GM19239 (cell line): ENCODE data around the gene NRBF2.

ENCODE experiments used
- DNase-seq: peaks from one replicate; pipeline ENCODE4 v3.0.0; 2011; ENCODE audit warnings: low spot score; ENCODE audit not compliant: insufficient read length
- FAIRE-seq: peaks from 2 replicates; lab custom pipeline; 2011; peaks lifted over from hg19 to GRCh38; lab: Jason Lieb, UNC

The NRBF2 gene

DNA sequence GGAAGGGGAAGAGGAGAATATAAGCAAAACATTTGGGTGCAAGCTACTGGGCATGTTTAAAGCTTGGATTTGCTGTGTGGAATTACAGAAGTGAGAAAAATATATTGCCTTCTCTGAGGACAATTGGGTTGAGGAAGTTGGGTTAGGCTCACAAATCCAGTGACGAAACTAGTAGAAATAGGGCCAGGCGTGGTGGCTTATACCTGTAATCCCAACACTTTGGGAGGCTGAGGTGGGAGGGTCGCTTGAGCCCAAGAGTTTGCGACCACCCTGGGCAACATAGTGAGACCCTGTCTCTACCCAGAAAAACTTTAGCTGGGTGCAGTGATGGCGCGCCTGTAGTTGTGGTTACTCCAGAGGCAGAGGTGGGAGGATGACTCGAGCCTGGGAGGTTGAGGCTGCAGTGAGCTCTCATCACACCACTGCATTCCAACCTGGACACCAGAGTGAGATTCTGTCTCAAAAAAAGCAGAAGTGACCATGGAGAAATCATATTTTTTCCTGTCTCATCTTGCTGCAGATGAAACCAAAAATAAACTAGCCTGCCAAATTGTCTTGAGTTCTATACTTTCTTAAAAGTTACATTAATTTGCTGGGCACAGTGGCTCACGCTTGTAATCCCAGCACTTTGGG is 22.4 kb downstream of the NRBF2 start:
- FAIRE-seq: no peak
- no peak for DNase-seq

DNA sequence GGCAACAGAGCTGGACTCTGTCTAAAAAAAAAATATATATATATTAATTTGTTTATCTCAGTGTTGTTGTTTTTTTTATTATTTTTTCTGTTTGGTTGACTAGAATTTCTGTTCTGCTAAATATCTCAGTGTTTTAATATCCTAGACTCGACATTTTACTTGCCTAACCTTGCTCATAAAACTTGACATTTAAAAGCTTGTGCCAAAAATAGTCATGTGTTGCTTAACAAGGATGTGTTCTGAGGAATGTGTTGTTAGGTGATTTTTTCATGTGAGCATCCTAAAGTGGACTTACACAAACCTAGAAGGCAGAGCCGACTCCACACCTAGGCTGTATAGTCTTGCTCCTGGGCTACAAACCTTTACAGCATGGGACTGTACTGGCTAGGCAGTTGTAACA is 23.1 kb downstream of the NRBF2 start:
- DNase-seq (no peak), FAIRE-seq (no peak)

DNA sequence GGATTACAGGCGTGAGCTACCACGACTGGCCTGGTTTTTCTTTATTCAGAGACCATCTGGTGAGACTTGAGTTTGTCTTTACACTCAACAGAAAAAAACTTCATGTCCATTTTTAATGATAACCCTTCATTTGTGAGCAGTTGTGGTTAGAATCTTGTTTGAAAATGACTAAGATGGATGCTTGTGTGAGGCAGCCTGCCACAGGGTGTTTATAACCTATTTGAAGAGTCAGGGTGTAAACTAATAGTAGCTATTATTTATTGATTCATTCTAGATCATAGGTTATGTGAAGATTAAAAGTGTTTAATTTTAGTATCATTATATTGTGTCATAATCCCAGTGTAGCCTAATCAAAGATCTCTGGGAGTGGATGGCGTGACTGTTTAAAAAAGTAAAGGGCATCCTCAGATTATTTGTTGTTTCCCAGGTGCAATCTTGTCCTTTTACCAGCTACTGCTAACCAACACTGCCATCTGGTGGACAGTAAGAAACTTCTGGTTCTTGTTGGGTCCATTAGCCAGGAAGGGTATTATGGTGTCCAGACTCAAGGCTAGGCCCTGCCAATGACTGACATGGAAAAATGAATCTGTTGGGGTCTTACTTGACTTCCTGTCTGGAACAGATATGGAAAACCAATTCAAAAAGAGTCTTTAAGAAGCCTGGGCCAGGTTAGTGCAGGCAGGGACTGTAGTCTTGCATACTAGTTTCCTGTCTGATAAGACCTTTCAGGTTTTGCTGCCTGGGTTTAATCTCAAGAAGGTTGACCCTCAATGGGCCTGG is 24.9 kb downstream of the NRBF2 start:
- peak; percentile 92 for FAIRE-seq

DNA sequence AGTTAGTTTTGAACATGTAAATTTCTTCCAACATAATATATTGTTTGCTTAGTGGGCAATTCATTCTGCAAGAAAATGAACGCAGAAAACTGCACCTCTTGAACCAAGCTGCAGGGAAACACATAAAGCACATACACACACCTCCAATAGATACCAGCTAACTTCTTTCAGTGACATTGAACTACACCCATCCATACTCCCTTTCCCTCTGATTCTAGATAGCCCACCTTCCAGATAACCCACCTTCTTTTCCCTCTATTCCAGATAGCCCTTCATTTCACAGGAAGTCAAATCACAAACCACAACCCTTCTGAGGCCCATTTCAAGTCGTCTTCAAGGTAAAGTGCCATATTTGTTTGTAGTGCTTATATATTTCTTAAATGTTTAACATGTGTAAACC is 28.5 kb downstream of the NRBF2 start:
- DNase-seq (no peak), FAIRE-seq (no peak)

More for the DNA sequence above, 24.9 kb downstream of the NRBF2 start:
- DNase-seq: peak; percentile 44

DNA sequence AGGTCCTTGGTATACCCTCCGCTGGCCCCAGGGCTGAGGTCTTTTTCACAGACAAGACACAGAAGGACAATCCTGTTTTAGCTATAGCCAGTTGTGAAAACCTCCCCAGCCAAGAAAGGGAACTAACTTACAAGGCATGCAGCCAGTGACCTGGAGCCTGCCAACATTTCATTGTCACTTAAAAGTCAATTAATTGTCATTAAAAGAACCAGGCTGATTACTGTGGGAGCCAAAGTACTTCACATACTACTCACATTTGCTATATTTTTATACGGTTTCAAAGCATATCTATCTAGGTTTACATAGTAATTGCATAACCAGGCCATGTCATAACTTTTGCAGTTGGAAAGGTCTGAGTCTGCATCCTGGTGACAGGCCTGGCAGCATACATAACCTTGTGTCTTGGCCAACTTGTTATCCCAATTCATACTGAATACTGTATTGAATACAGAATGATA is 31.1 kb downstream of the NRBF2 start:
- FAIRE-seq (no peak), DNase-seq (no peak)

DNA sequence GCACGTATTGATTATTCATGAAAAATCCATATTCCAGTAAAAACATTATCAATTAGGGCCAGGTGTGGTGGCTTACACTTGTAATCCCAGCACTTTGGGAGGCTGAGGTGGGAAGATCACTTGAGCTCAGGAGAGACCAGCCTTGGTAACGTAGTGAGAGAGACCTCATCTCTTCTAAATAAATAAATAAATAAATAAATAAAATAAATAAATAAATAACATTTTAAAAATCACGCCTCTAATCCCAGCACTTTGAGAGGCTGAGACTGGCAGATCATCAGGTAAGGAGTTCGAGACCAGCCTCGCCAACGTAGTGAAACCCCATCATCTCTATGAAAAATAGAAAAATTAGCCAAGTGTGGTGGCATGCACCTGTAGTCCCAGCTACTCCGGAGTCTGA is 32.1 kb downstream of the NRBF2 start:
- no peak for DNase-seq
- no peak for FAIRE-seq

DNA sequence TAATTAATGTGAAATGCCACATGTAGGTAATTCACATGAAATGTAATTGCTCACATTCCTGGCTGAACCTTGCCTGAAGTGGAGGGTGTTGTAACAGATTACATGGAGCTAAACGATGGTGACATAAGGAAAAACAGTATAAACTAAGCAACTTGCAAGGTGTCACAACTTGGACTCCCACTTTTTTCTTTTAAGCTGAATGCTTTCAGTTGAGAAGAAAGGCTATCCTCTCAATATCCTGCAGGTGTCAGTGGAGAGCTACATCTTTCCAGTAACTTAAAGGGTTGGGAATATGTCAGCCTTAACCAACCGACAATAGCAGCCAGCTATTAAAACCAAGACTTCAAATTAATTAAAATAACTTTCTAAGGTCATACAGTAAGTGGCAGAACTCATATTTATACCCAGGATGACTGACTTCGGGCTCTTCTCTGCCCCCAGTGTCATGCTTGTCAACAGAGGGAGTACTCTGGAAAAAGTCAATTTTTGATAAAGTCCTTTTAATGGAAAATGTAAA is 33.7 kb downstream of the NRBF2 start:
- FAIRE-seq: peak; percentile 98
- DNase-seq: peak; percentile 16

DNA sequence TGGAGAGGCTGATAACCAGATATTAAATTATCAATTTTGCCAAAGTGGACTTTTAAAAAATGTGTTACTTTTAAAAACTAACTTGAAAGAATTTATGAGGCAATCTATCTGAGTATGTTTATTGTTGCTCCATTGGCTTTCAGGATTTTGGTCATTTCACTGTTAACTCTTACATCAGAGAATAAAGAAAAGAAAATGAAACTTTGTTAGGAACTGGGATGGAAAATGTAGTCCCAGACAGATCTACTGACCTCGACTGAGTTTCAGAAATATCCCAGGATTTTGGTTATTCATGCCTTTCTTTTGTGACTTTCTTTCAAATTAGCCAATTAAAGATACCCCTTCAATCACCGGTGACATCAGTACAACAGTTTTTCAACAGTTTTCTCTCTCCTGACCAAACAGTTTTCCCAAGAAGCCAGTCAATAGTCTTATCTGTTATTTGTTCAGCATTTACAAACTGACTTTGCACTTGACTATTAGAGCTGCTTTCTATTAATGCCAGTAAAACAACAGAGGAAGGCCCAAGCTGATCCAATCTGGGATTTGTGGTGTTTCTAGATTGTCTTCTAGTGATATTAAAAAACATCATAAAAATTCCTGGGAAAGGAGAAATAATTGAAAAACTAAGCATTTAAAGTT is 35.8 kb downstream of the NRBF2 start:
- DNase-seq (no peak), FAIRE-seq (peak; percentile 28)

DNA sequence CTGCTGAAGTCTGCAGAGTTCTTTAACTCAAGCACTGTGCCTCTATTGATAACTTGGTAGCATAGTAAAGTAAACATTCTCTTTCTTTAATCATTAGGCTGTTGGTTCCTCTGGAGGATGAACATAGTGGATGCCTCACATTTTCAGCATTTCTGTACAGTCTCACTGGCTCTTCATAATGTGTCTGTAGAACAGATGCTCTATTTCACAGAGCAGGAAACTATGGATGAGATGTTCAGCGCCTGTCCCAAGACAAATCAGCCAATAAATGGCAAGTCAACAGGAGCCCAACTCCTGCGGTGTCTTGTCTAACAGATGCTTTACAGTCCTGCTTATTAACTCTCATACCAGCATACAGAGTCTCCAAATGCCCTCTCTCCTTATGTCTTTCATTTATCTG is 36.5 kb downstream of the NRBF2 start:
- DNase-seq (no peak), FAIRE-seq (no peak)

DNA sequence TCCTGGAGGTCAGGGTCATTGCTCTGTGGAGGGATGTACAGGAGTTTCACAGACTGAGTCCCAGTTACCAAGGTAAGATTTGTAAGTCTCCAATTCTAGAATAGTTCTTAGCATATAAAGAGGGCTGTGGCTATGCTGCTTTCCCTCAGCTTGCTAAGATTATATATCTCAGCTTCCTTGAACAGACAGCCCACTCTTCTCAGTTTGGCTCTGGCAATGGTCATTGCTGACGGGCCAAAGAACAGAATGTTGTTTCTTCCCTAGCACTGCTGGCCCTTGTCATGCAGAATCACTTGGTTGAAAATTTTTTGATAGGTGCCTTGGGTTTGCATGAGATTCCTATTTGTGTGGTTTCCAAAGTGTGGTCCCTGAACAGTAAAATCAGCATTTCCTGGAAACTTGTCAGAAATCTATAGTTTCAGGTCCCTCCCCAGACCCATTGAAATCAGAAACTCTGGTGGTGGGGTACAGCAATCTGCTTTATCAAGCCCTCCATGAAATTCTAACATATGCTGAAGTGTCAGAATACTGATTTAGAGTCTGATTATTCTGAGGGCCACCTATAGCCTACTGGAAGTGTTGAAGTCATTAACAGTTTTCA is 38.2 kb downstream of the NRBF2 start:
- no peak for DNase-seq

DNA sequence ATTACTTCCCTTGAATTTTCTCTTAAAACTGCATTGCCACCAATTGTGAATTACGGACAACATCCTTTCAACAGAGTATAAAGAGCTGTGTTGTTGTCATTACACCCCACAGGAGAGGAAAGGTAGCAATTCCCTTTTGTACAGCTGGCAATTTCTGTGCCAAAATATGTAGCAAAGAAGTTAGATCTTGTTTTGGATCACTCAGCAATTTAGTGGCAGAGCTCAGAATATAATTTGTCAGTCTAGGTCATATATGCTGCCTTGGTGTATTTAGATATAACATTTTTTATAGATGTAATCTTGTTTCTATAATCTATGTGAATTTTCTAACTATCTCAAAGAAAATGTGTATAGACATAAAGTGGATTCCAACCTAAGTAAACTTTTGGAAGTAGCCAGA is 38.8 kb downstream of the NRBF2 start:
- FAIRE-seq (peak; percentile 76), DNase-seq (no peak)

More for the DNA sequence above, 38.2 kb downstream of the NRBF2 start:
- FAIRE-seq: no peak

DNA sequence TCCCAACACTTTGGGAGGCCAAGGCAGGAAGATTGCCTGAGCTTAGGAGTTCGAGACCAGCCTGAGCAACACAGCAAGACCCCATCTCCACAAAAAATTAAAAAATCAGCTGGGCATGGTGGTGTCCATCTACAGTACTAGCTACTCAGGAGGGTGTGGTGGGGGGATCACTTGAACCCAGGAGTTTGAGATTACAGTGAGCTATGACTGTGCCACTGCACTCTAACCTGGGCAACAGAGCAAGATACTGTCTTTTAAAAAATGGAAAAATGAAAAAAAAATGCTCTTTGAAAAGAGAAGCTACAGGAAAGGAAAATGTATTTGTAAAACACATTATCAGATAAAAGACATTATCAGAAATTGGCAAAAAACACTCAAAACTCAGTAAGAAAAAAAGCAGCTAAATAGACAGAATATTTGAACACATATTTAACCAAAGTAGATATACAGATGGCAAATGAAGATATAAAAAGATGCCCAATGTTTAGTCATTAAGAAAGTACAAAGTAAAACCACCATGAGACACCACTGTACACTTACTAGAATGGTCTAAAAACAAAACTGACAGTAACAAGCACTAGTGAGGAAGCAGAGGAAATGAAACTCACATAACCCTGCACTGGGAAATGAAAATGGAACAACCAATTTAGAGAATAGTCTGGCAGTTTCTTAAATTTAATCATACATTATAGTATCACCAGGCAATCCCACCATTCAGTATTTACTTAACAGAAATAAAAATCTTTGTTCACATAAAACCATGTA is 40.5 kb downstream of the NRBF2 start:
- DNase-seq (peak; percentile 10), FAIRE-seq (peak; percentile 89)

DNA sequence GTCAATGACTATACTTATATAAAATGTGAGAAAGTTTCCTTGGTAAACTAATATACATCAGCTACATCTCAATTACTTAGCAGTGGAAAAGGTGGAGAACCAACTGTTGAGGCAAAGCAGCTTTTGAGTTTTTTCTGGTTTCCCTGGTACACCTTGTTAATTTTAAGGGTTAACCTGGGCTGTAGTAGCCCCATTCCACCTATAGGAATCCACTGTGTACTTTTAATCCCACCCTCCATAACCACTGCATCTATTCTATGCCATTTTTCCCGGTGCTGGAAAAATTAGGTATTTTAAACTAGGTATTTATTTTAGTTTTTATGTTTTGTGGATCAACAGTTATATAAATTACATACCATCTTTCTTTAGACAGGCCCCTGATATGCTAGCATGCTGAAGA is 42.4 kb downstream of the NRBF2 start:
- FAIRE-seq: no peak
- no peak for DNase-seq

DNA sequence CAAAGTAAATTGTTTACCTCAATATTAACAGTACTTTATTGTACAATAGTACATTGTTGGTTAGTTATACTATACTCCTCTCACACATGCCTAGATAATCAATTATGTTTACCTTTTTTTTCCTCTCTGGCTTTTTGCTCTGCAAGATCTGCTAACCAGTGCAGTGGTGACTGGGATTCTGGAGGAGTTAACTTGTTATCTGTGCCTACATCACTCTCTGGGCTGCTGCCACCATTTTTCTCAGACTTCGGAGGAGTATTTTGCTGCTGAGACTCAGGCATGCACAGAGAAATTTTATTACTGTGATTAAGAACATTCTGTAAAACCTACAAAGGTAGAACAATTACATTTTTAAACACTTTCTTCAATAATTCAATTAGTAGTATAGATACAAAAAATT is 59.7 kb downstream of the NRBF2 start:
- no peak for DNase-seq
- no peak for FAIRE-seq

DNA sequence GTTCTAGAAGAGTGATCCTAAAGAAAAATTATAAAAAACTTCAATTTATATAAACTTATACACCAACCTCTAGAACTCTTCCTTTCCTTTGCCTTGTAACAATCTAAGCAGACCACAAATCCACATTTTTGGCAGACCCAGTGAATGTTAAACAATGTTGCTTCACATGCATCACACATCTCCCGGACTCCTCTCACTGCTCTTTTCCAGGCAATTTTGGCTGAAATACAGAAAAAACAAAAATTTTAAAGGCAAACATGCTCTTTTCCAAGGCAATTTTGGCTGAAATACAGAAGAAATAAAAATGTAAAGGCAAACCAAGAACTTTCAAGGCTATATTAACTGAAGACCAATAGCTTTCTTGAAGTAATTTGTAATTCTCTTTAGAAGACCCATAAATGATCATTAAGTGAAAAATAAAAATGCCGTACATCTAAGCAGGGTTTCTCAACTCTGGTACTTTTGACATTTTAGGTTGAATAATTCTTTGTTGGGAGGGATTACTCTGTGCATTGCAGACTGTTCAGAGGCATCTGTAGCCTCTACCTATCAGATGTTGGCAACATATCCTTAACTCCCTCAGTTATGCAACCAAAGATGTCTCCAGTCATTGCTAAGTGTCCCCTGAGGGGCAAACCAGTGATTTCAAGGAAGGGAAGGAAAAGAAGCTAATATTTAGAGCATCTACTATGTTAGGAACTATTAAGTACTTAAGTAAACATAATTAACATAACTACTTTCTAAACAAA is 64.4 kb downstream of the NRBF2 start:
- DNase-seq (no peak), FAIRE-seq (no peak)

DNA sequence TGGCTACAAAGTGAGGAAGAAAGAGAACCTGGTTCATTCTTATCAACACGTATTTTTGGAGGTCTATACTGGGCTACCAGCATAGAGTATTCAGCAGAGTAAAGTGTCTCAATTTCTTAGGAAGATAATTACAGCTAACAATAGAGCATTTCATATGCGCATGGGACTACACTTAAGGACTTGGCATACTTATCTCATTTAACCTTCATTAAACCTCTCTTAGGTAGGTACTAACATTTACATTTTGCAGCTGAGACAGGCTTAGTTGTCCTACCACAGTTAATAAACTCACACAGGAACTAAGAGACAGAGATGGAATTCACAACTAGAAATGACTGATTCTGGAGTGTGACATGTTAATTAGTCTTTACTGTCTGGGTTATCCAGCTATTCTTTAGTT is 66.6 kb downstream of the NRBF2 start:
- FAIRE-seq (no peak), DNase-seq (no peak)

DNA sequence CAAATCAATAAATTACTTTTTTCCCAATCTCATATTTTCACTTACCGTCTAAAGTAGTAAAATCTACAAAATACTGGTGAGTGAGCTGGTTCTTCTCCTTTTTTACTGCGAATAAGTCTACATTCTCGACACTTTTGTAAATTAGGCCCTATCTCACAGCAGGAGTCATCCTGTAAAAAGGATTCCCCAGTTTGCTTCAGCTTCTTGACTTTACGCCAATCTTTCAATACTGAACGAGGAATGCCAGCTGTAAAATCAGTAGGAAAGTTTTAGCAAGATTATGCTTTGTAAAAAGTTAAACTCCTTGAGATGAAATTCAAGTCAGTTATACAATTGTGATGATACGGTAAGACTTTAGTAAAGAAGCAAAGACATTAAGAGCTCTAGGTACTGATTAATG is 67.3 kb downstream of the NRBF2 start:
- no peak for DNase-seq
- FAIRE-seq: peak; percentile 84

DNA sequence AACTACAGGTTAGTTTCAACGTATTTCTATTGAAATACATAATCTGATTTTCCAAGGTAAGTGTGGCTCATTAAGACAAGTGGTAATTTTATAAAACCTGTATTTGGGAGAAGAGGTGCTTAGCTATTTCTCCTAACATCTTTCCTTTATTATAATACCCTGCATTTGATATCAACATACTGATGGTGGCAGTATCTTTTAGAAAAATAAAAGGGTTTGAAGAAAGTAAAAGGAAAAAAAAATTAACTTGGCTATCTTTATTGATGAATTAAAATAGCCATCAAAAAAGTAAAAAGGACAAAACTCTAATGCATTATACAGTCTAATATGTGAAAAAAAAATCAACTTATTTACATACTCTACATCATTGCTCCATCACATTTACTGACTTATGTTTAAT is 68.0 kb downstream of the NRBF2 start:
- FAIRE-seq: no peak

More for the DNA sequence above, 68.0 kb downstream of the NRBF2 start:
- DNase-seq: no peak
